ENCODE measurements around the gene MRPS18C.
"Not testable (repeated sequence)": the region's sequence is repeated elsewhere in the genome, so short reads cannot be mapped to it uniquely, and the experiment has no call there.

The MRPS18C gene

DNA sequence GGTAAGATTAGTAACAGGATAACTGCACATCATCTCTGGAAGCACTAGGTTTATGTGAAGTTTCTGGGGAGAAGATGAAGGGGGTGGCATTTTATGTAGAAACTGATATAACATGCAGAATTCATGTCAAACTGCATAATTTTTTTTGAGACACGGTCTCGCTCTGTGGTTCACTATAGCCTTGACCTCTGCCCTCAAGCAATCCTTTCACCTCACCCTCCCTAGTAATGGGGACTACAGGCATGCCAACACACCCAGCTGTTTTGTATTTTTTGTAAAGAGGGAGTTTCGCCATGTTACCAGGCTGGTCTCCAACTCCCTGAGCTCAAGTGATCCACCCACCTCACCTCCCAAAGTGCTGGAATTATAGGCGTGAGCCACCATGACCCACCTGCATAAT, 17.6 kb downstream of the MRPS18C start:
- no peak overlapping the region for H3K4me3 ChIP-seq (ENCODE audit: low read depth, low read length)
- no peak for DNase-seq (ENCODE audit: low read depth)
- TF ChIP-seq, protein P1, sequence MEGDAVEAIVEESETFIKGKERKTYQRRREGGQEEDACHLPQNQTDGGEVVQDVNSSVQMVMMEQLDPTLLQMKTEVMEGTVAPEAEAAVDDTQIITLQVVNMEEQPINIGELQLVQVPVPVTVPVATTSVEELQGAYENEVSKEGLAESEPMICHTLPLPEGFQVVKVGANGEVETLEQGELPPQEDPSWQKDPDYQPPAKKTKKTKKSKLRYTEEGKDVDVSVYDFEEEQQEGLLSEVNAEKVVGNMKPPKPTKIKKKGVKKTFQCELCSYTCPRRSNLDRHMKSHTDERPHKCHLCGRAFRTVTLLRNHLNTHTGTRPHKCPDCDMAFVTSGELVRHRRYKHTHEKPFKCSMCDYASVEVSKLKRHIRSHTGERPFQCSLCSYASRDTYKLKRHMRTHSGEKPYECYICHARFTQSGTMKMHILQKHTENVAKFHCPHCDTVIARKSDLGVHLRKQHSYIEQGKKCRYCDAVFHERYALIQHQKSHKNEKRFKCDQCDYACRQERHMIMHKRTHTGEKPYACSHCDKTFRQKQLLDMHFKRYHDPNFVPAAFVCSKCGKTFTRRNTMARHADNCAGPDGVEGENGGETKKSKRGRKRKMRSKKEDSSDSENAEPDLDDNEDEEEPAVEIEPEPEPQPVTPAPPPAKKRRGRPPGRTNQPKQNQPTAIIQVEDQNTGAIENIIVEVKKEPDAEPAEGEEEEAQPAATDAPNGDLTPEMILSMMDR (IDR thresholded peaks at IDR 0.05; ENCODE audit: low read depth, low read length, missing control alignments) = no peak

DNA sequence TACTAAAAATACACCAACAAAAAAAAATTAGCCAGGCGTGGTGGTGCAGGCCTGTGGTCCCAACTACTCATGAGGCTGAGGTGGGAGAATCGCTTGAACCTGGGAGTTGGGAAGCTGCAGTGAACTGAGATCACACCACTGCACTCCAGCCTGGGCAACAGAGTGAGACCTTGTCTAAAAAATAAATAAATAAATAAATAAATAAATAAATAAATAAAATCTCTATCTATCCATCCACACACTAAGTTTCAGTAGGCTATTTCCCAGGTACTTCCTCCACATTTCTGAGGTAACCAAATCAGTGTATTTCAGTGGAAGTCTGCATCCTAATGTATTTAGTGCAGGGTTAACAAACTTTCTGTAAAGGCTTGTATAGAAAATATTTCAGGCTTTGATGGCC, 18.1 kb downstream of the MRPS18C start:
- TF ChIP-seq, protein P1 (IDR thresholded peaks at IDR 0.05; ENCODE audit: low read depth, low read length, missing control alignments) = no peak
- H3K4me3 ChIP-seq (ENCODE audit: low read depth, low read length) = no peak overlapping the region
- no peak for DNase-seq (ENCODE audit: low read depth)

DNA sequence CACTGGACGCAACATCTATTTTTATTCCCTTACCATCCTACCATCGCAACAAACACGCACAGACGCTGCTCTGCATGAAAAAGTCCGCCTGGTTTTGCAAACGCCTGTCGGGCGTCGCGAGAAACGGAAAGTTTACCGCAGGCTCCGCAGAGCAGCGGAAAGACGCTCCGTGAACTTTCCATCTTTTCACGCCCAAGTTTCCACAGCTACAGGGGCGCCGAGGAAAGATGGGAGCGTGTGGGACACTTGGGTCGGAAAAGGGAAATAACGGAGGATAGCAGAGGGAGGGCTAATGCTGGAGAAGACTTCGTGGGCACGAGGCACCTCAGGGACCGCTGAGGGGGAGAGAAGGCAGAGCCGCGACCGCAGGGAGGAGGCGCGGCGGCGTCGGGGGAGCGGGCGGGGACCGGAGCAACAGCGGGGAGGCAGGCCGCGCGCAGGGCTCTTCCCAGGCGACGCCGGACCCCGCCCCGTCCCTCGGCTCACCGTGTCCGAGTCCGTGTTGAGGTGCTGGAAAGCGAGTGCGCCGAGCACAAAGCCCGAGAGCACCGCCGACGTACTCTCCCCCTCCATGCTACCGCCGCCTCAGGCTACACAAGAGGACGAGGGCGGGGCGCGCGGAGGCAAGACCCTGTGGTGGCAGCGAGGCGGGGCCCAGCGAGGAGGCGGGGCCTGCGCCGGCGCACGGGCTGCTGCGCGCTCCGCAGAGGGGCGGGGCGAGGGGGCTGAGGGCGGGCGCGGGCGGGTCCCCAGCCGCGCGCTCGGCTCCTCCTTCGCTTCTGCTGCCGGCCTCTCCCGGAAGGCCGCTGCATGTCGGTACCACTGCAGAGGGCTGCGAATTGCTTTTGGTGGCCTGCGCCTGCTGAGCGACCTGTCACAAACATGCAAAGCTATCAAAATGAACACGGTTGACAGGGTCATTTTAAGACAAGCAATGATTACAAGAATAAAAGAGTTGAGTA, 28.9 kb downstream of the MRPS18C start, which contains the start of gene ABRAXAS1:
Gene ABRAXAS1, minus strand, starts transcription at position 601 of the 962 bp plus-strand sequence. Its CDS starts 28 bp downstream, at position 573.
- TF ChIP-seq, protein P1 (IDR thresholded peaks at IDR 0.05; ENCODE audit: low read depth, low read length, missing control alignments) = no peak
- DNase-seq (ENCODE audit: low read depth) = peak; percentile 62
- peak within 1 kb of the TSS; percentile 81 for H3K4me3 ChIP-seq (ENCODE audit: low read depth, low read length)

DNA sequence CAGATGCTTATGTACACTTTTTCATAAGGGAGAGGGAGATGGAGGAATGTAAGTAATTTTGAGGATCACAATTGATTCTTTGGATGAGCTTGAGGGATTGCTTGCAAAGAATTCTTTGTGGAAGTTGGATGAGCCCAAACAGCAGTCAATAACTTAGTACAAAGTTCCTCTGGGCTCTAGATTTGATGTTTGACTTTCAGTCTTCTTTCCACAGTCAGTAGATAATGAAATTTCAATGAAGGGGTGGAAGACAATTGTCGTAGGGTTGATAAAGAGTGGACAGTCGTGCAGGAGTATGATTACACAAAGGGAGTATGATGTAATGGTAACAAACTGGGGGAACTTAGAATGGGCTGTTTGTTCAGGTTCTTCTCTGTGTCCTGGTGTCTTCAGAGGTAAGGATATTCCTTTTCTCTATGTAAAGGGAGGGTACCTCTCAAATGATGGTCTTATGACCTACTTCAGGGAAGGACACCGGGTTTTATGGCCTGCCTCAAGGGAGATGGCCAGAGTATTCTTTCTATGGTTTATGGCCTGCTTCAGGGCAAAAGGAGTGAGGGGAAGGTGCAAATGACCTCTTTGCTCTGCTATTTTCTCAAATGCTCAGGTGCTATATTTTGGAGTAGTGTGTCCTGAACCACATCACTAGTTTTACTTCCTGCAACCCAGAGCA, 30.7 kb downstream of the MRPS18C start:
- H3K4me3 ChIP-seq (ENCODE audit: low read depth, low read length) = no peak overlapping the region
- no peak for DNase-seq (ENCODE audit: low read depth)
- TF ChIP-seq, protein P1 (IDR thresholded peaks at IDR 0.05; ENCODE audit: low read depth, low read length, missing control alignments) = no peak

DNA sequence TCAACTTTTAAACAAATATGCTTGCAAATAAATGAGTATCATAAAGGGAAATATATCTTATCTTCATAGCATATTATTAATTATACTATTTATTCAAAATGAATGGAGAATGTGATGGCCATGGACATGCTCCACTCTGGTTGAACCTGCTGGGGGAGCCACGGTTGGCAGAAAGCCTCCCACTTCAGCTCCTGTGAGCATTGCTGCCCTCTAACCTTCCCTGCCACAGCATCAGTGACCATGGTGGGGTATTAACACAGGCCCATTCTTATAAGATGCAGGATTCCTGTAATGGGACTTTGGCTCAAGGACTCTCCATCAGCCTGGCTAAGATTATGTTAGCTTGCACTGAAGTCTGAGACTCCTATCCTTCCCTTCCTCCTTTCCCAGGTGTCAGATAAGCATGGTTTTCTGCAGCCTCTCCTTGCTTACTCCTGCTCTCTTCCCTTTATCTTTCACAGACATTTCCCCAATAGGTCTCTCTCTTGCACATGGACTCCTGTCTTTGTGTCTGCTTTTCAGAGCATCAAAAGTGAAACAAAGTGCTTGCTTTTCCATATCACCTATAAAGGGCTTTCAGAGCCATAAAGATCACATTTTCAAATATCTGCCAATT, 34.0 kb downstream of the MRPS18C start:
- TF ChIP-seq, protein P1 (IDR thresholded peaks at IDR 0.05; ENCODE audit: low read depth, low read length, missing control alignments) = peak; percentile 16
- no peak overlapping the region for H3K4me3 ChIP-seq (ENCODE audit: low read depth, low read length)
- DNase-seq (ENCODE audit: low read depth) = no peak

DNA sequence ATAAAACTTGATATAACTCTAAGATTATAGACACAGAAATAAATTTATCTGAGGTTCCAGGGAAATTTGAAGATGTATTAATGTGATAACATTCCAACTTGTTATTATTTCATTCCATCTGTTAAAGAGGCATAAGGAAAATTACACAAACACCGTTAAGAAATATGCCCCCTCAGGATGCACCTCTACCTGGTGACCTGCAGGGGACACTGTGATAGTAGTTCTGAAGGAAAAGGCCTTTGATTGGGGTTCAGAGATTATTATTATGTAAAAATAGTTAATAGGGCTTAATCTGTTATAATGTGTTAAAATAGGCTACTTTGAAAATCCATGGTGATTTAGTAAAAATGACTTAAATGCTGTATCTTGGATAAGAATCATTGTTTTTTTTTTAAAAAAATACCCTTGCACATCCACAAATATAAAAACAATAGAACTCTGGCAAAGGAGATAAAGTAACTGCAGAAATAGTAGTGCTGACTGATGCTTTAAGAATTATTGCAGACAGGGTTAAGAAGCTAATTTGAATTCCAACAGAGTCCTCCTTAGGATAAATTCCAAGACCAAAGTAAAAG, 35.1 kb downstream of the MRPS18C start:
- H3K4me3 ChIP-seq (ENCODE audit: low read depth, low read length) = no peak overlapping the region
- TF ChIP-seq, protein P1 (IDR thresholded peaks at IDR 0.05; ENCODE audit: low read depth, low read length, missing control alignments) = peak; percentile 81
- DNase-seq (ENCODE audit: low read depth) = no peak

DNA sequence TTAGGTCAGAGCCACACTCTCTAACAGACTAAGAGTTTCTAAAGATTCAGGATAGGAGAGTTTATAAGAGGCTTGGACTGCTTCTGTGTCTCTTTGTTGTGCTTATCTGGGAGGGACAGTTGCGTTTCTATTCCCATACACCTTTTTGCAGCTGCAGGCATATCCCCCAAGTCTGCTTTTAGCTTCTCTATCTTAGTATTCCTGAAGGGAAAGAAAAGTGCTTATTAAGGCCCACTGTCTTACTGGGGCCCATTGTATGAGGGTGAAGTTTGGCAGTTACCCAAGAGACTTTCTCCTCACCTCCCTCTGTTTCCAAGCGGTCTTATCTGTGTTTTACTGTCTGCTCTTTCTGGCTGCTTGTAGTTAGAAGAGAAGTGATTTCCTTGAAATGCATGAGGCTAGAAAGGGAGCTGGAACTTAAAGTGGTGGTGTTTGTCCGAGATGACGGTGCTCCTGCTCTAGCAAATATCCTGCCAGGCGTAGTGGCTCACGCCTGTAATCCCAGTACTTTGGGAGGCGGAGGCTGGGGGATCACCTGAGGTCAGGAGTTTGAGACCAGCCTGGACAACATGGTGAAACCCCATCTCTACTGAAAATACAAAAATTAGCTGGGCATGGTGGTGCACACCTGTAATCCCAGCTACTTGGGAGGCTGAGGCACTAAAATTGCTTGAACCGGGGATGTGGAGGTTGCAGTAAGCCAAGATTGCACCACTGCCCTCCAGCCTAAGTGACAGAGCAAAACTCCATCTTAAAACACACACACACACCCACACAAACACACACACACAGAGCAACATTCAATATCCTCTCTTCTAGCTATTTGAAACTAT, 40.4 kb downstream of the MRPS18C start:
- DNase-seq (ENCODE audit: low read depth); H3K4me3 ChIP-seq (ENCODE audit: low read depth, low read length): not testable (repeated sequence)
